Uterus (tissue), 2 donors: Measurements from ENCODE around the gene ST7.

Source experiments
- CTCF ChIP-seq, 4 experiments: fragments of 200-600 bp in 2 of 4; fragments of 450-650 bp in 2 of 4; sonication (generic) in 2 of 4; IDR thresholded peaks; one replicate each; pipeline ENCODE4 v1.5.1; 2016 to 2019; ENCODE audit warnings: antibody characterized with exemption in 4 of 4, mild to moderate bottlenecking in 2 of 4, moderate library complexity in 1 of 4
- POLR2A ChIP-seq, 2 donors: fragments of 450-650 bp; IDR thresholded peaks; one replicate each; pipeline ENCODE4 v1.6.1; 2016; ENCODE audit warnings: antibody characterized with exemption in 2 of 2, mild to moderate bottlenecking in 1 of 2, moderate library complexity in 1 of 2

- no peak for TF ChIP-seq CTCF (IDR thresholded peaks at IDR 0.05)
- TF ChIP-seq POLR2A (IDR thresholded peaks at IDR 0.05) = no peak
Observed at GRCh38 chr7:117017702-117018266, 64.5 kb downstream of the ST7 start.
